ENCODE data around the gene NOTCH4. TPM values are rescaled to one million over a fixed set of nuclear protein-coding genes. Genes with fewer than 3 reads are reported as not detected.
"Not testable (repeated sequence)": the region's sequence is repeated elsewhere in the genome, so short reads cannot be mapped to it uniquely, and the experiment has no call there.

Gene NOTCH4
- total RNA-seq, 1 experiment from 2014 or later, result 5.7 TPM

GRCh38 chr6:32212076-32212760, 11.6 kb downstream of the NOTCH4 start:
- H3K4me3 Mint-ChIP-seq (ENCODE audit: low read depth, unreplicated experiment), result no peak overlapping the region
- peaks cover 80% of the 10 kb centered on the region for H3K27me3 Mint-ChIP-seq (ENCODE audit: unreplicated experiment)
- no peak overlapping the region for H3K27ac Mint-ChIP-seq (ENCODE audit: unreplicated experiment)
- DNase-seq, result no peak
- intact Hi-C loops (cut with micrococcal nuclease; ENCODE audit: unreplicated experiment), result no loop called here
- H3K36me3 Mint-ChIP-seq (ENCODE audit: insufficient read depth, unreplicated experiment), result peaks cover 4% of the 10 kb centered on the region
- H3K9me3 Mint-ChIP-seq (ENCODE audit: low read depth, unreplicated experiment), result no peaks in the 10 kb centered on the region
- TF ChIP-seq, protein P1, sequence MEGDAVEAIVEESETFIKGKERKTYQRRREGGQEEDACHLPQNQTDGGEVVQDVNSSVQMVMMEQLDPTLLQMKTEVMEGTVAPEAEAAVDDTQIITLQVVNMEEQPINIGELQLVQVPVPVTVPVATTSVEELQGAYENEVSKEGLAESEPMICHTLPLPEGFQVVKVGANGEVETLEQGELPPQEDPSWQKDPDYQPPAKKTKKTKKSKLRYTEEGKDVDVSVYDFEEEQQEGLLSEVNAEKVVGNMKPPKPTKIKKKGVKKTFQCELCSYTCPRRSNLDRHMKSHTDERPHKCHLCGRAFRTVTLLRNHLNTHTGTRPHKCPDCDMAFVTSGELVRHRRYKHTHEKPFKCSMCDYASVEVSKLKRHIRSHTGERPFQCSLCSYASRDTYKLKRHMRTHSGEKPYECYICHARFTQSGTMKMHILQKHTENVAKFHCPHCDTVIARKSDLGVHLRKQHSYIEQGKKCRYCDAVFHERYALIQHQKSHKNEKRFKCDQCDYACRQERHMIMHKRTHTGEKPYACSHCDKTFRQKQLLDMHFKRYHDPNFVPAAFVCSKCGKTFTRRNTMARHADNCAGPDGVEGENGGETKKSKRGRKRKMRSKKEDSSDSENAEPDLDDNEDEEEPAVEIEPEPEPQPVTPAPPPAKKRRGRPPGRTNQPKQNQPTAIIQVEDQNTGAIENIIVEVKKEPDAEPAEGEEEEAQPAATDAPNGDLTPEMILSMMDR (IDR thresholded peaks at IDR 0.05; ENCODE audit: unreplicated experiment), result no peak
- BruUV-seq (replicated peaks), result no TSS peak
- CTCF ChIA-PET, result interaction anchor here (0.6 to 1.9 kb wide), 2 partner anchors 17 to 83 kb away, joined by 4 read pairs; no protein-coding TSS in a partner anchor
- H3K4me1 Mint-ChIP-seq (ENCODE audit: low read depth, unreplicated experiment), result no peaks in the 10 kb centered on the region

- H3K36me3 Mint-ChIP-seq (ENCODE audit: insufficient read depth, unreplicated experiment); intact Hi-C loops (cut with micrococcal nuclease; ENCODE audit: unreplicated experiment); H3K4me3 Mint-ChIP-seq (ENCODE audit: low read depth, unreplicated experiment); H3K27ac Mint-ChIP-seq (ENCODE audit: unreplicated experiment); H3K4me1 Mint-ChIP-seq (ENCODE audit: low read depth, unreplicated experiment); BruUV-seq (replicated peaks); H3K9me3 Mint-ChIP-seq (ENCODE audit: low read depth, unreplicated experiment); DNase-seq: not testable (repeated sequence)
- peaks cover 77% of the 10 kb centered on the region for H3K27me3 Mint-ChIP-seq (ENCODE audit: unreplicated experiment)
- CTCF ChIA-PET, result interaction anchor here (1.9 kb wide), 1 partner anchor 16 kb away, joined by 4 read pairs; no protein-coding TSS in a partner anchor
Measured at GRCh38 chr6:32211432-32211831, 12.4 kb downstream of the NOTCH4 start.

DNA sequence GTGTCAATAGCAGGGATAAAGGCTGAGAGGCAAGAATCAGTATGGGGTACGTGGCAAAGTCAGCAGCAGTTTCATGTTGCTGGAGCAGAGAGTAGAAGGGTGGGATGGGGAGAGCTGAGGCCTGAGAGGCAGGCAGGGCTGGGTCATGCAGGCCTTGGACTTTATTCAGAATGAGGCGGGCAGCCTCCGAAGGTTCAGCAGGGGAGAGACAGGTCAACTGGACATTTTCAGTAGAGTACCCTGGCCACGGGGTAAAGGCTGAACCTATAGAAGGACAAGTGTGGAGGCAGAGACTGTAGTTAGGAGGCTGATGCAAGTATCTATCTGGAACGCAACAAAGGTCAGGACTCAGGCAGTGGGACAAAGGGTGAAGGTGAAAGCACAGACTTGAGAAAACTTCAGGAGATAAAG, 13.7 kb downstream of the NOTCH4 start:
- intact Hi-C loops (cut with micrococcal nuclease; ENCODE audit: unreplicated experiment), result no loop called here
- CTCF ChIA-PET, result no interaction called here

GRCh38 chr6:32208996-32209395, 14.9 kb downstream of the NOTCH4 start:
- CTCF ChIA-PET, result no interaction called here
- TF ChIP-seq, protein P1 (IDR thresholded peaks at IDR 0.05; ENCODE audit: unreplicated experiment), result no peak
- peaks cover 77% of the 10 kb centered on the region for H3K27me3 Mint-ChIP-seq (ENCODE audit: unreplicated experiment)
- H3K27ac Mint-ChIP-seq (ENCODE audit: unreplicated experiment), result no peak overlapping the region
- peaks cover 4% of the 10 kb centered on the region for H3K36me3 Mint-ChIP-seq (ENCODE audit: insufficient read depth, unreplicated experiment)
- H3K4me3 Mint-ChIP-seq (ENCODE audit: low read depth, unreplicated experiment), result no peak overlapping the region
- no peaks in the 10 kb centered on the region for H3K9me3 Mint-ChIP-seq (ENCODE audit: low read depth, unreplicated experiment)
- intact Hi-C loops (cut with micrococcal nuclease; ENCODE audit: unreplicated experiment), result no loop called here
- no TSS peak for BruUV-seq (replicated peaks)
- DNase-seq, result no peak
- H3K4me1 Mint-ChIP-seq (ENCODE audit: low read depth, unreplicated experiment), result no peaks in the 10 kb centered on the region

More for the DNA sequence above, 13.7 kb downstream of the NOTCH4 start:
- Mint-ChIP-seq H3K9me3 (ENCODE audit: low read depth, unreplicated experiment) (no peaks in the 10 kb centered on the region), H3K27me3 (ENCODE audit: unreplicated experiment) (peaks cover 77% of the 10 kb centered on the region), H3K4me1 (ENCODE audit: low read depth, unreplicated experiment) (no peaks in the 10 kb centered on the region), H3K4me3 (ENCODE audit: low read depth, unreplicated experiment) (no peak overlapping the region), H3K36me3 (ENCODE audit: insufficient read depth, unreplicated experiment) (peaks cover 4% of the 10 kb centered on the region), H3K27ac (ENCODE audit: unreplicated experiment) (no peak overlapping the region)
- BruUV-seq (replicated peaks), result no TSS peak
- no peak for DNase-seq
- TF ChIP-seq, protein P1 (IDR thresholded peaks at IDR 0.05; ENCODE audit: unreplicated experiment), result no peak

DNA sequence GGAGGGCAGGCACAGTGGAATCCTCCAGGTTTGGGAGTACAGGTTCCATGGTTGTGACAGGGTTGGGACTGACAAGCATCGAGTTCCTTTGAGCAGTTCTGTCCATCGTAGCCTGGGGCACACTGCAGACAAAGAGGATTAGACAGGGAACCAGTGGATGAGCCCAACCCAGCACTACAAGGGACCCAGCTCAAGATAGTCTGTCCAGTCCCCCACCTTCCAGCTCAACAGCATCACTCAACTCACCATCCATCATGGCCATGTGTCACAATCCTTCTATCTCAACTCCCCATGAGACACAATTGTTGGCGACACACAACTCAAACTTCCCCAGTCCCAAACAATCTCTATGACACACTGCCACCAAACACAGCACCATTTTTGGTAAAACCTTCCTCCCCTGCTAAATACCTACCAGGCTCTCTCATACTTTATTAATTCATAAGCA, 19.6 kb downstream of the NOTCH4 start:
- intact Hi-C loops (cut with micrococcal nuclease; ENCODE audit: unreplicated experiment), result no loop called here
- Mint-ChIP-seq H3K4me1 (ENCODE audit: low read depth, unreplicated experiment) (no peaks in the 10 kb centered on the region), H3K27ac (ENCODE audit: unreplicated experiment) (no peak overlapping the region), H3K4me3 (ENCODE audit: low read depth, unreplicated experiment) (no peak overlapping the region), H3K27me3 (ENCODE audit: unreplicated experiment) (peaks cover 72% of the 10 kb centered on the region), H3K9me3 (ENCODE audit: low read depth, unreplicated experiment) (no peaks in the 10 kb centered on the region), H3K36me3 (ENCODE audit: insufficient read depth, unreplicated experiment) (no peaks in the 10 kb centered on the region)
- CTCF ChIA-PET, result no interaction called here
- TF ChIP-seq, protein P1 (IDR thresholded peaks at IDR 0.05; ENCODE audit: unreplicated experiment), result no peak
- BruUV-seq (replicated peaks), result no TSS peak
- DNase-seq, result no peak

Data from Calu3 (cell line).